Nephron (organoid): Measurements from ENCODE around the gene DDX25.
A peak's percentile ranks its signal among the peaks of the same experiment; 100 is the strongest.

Experiments
- H3K27ac Mint-ChIP-seq, 3 experiments: 2 replicates each; pipeline ENCODE4 v1.8.0; 2020; ENCODE audit warnings: mixed read lengths in 3 of 3, mild to moderate bottlenecking in 2 of 3, moderate library complexity in 1 of 3
- H3K27me3 Mint-ChIP-seq: 2 replicates; pipeline ENCODE4 v1.8.0; 2021; ENCODE audit warnings: low read depth, mild to moderate bottlenecking, moderate library complexity, mixed read lengths
- H3K36me3 Mint-ChIP-seq: 2 replicates; pipeline ENCODE4 v1.8.0; 2020; ENCODE audit warnings: low read depth, mixed read lengths
- H3K4me1 Mint-ChIP-seq: 2 replicates; pipeline ENCODE4 v1.8.0; 2020; ENCODE audit warnings: mixed read lengths
- H3K4me3 Mint-ChIP-seq, 3 experiments: 2 replicates each; pipeline ENCODE4 v1.8.0; 2020; ENCODE audit warnings: mild to moderate bottlenecking in 3 of 3, mixed read lengths in 3 of 3, moderate library complexity in 2 of 3
- H3K9me3 Mint-ChIP-seq: 2 replicates; pipeline ENCODE4 v1.8.0; 2020; ENCODE audit warnings: mixed read lengths
- CTCF ChIP-seq, 3 experiments: fragments of 200-600 bp; sonication (generic); IDR thresholded peaks; one replicate each; pipeline ENCODE4 v1.5.0; 2021; ENCODE audit warnings: antibody characterized with exemption in 3 of 3; ENCODE audit not compliant: unreplicated experiment in 3 of 3

The DDX25 gene

GRCh38 chr11:125941619-125942611 is 37.6 kb downstream of the DDX25 start:
- peak; percentile 62 to 71 (median 63) for TF ChIP-seq CTCF (IDR thresholded peaks at IDR 0.05; ENCODE audit: unreplicated experiment in 3 of 3)
- Mint-ChIP-seq H3K36me3 (no peaks in the 10 kb centered on the region), H3K27ac (peak overlapping the region; percentile 65 to 96 (median 88)), H3K27me3 (peaks cover 8% of the 10 kb centered on the region), H3K4me1 (peaks cover 54% of the 10 kb centered on the region), H3K4me3 (no peak overlapping the region), H3K9me3 (no peaks in the 10 kb centered on the region)

- no peaks in the 10 kb centered on the region for H3K9me3 Mint-ChIP-seq
- TF ChIP-seq CTCF (IDR thresholded peaks at IDR 0.05; ENCODE audit: unreplicated experiment in 3 of 3): no peak
- H3K36me3 Mint-ChIP-seq: no peaks in the 10 kb centered on the region
- peaks cover 50% of the 10 kb centered on the region for H3K4me1 Mint-ChIP-seq
- H3K27ac Mint-ChIP-seq: peak overlapping the region in 2 of 3 experiments; percentile 65 to 96
- no peak overlapping the region for H3K4me3 Mint-ChIP-seq
- peaks cover 8% of the 10 kb centered on the region for H3K27me3 Mint-ChIP-seq
These were observed 38.6 kb downstream of the DDX25 start for GRCh38 chr11:125942771-125943428.

GRCh38 chr11:125943661-125944349 is 39.5 kb downstream of the DDX25 start:
- Mint-ChIP-seq H3K27me3 (peaks cover 4% of the 10 kb centered on the region), H3K27ac (peak overlapping the region; percentile 24 to 72 (median 49)), H3K36me3 (no peaks in the 10 kb centered on the region), H3K4me3 (no peak overlapping the region), H3K9me3 (no peaks in the 10 kb centered on the region), H3K4me1 (peaks cover 42% of the 10 kb centered on the region)
- TF ChIP-seq CTCF (IDR thresholded peaks at IDR 0.05; ENCODE audit: unreplicated experiment in 3 of 3): no peak

- Mint-ChIP-seq H3K27me3 (peaks cover 4% of the 10 kb centered on the region), H3K27ac (peak overlapping the region; percentile 24 to 72 (median 49)), H3K4me3 (no peak overlapping the region), H3K4me1 (peaks cover 42% of the 10 kb centered on the region), H3K36me3 (no peaks in the 10 kb centered on the region), H3K9me3 (no peaks in the 10 kb centered on the region)
- no peak for TF ChIP-seq CTCF (IDR thresholded peaks at IDR 0.05; ENCODE audit: unreplicated experiment in 3 of 3)
These were observed 40.2 kb downstream of the DDX25 start for GRCh38 chr11:125944350-125945010.

- no peak overlapping the region for H3K4me3 Mint-ChIP-seq
- no peaks in the 10 kb centered on the region for H3K9me3 Mint-ChIP-seq
- H3K27ac Mint-ChIP-seq: peak overlapping the region in 2 of 3 experiments; percentile 24 to 41
- TF ChIP-seq CTCF (IDR thresholded peaks at IDR 0.05; ENCODE audit: unreplicated experiment in 3 of 3): no peak
- peaks cover 4% of the 10 kb centered on the region for H3K27me3 Mint-ChIP-seq
- peaks cover 41% of the 10 kb centered on the region for H3K4me1 Mint-ChIP-seq
- H3K36me3 Mint-ChIP-seq: no peaks in the 10 kb centered on the region
These were observed 40.9 kb downstream of the DDX25 start for GRCh38 chr11:125945011-125945796.
